HepG2 (cell line): ENCODE measurements around the gene TNRC18. TPM values are rescaled to one million over a fixed set of nuclear protein-coding genes. Genes with fewer than 3 reads are reported as not detected.

Experiments used
- ATAC-seq: fragments of 200-7000 bp; cut with Tn5 transposase; 3 replicates; pipeline ENCODE4 v1.9.1; 2020; ENCODE audit warnings: mild to moderate bottlenecking, moderate library complexity
- BruUV-seq: library from RNA; stranded (reverse); fragments of 400-500 nt; replicated peaks from 2 replicates; lab custom pipeline; 2021; lab: Mats Ljungman, UMichigan
- CTCF ChIA-PET: fragments of 300-600 bp; formaldehyde crosslinking; extraction: SDS; loops from one replicate; lab custom pipeline; 2021; ENCODE audit warnings: low total read pairs, inconsistent platforms, low intra/inter-chr PET ratio; lab: Yijun Ruan, JAX
- POLR2A ChIA-PET: fragments of 350-600 bp; sonication (Branson Sonifier 250); formaldehyde crosslinking; loops from one replicate; lab custom pipeline; 2020; ENCODE audit warnings: antibody characterized with exemption, inconsistent platforms; lab: Yijun Ruan, JAX
- DNase-seq: peaks from one replicate; pipeline ENCODE4 v3.0.0-alpha.2; 2015; ENCODE audit warnings: low spot score
- FAIRE-seq: peaks from 3 replicates; lab custom pipeline; 2011; peaks lifted over from hg19 to GRCh38; lab: Jason Lieb, UNC
- H2AFZ ChIP-seq: one replicate; pipeline ENCODE4 v1.6.1; 2011; ENCODE audit warnings: low read length, inconsistent platforms
- H3K27ac ChIP-seq: fragments of 300-600 bp; 3 replicates; pipeline ENCODE4 v1.8.0; 2011; ENCODE audit warnings: mixed run types, mild to moderate bottlenecking, mixed read lengths, low read length, inconsistent platforms; ENCODE audit not compliant: insufficient read depth; ENCODE audit errors: extremely low read length
- H3K27me3 ChIP-seq, 2 experiments: fragments of 200-600 bp in 1 of 2; 2 replicates in 1 of 2; 3 replicates in 1 of 2; pipeline versions ENCODE4 v1.6.0 to v1.8.0; 2011; ENCODE audit warnings: low read length in 2 of 2, mild to moderate bottlenecking in 2 of 2, moderate library complexity in 2 of 2, inconsistent platforms in 1 of 2; ENCODE audit not compliant: insufficient read depth in 2 of 2, control insufficient read depth in 1 of 2
- H3K36me3 ChIP-seq, 2 experiments: fragments of 200-600 bp in 1 of 2; replicated peaks in 1 of 2; 2 replicates in 1 of 2; 3 replicates in 1 of 2; pipeline versions ENCODE4 v1.5.1 to v1.8.0; 2011; ENCODE audit warnings: low read length in 2 of 2, inconsistent platforms in 1 of 2; ENCODE audit not compliant: insufficient read depth in 2 of 2, control insufficient read depth in 1 of 2
- H3K4me1 ChIP-seq: 2 replicates; pipeline ENCODE4 v1.5.1; 2012; ENCODE audit warnings: low read length, inconsistent platforms; ENCODE audit not compliant: insufficient read depth
- H3K4me2 ChIP-seq: 2 replicates; pipeline ENCODE4 v1.6.0; 2011; ENCODE audit warnings: low read depth, low read length, inconsistent platforms
- H3K4me3 ChIP-seq, 3 experiments: fragments of 200-600 bp in 1 of 3; sonication (generic), shearing (Covaris generic) in 1 of 3; replicated peaks in 1 of 3; 2 replicates each; pipeline ENCODE4 v1.5.1; 2011 to 2016; ENCODE audit warnings: low read length in 3 of 3, inconsistent platforms in 2 of 3, low read depth in 2 of 3, mild to moderate bottlenecking in 2 of 3, control low read depth in 1 of 3, mixed read lengths in 1 of 3; ENCODE audit not compliant: insufficient read depth in 1 of 3
- H3K79me2 ChIP-seq: one replicate; pipeline ENCODE4 v1.6.1; 2011; ENCODE audit warnings: low read length, inconsistent platforms; ENCODE audit not compliant: insufficient read depth
- H3K9ac ChIP-seq: 2 replicates; pipeline ENCODE4 v1.6.0; 2011; ENCODE audit warnings: mild to moderate bottlenecking, low read depth, low read length, inconsistent platforms; ENCODE audit not compliant: insufficient read depth
- H3K9me3 ChIP-seq: 2 replicates; pipeline ENCODE4 v1.5.1; 2012; ENCODE audit warnings: mild to moderate bottlenecking, low read length
- H4K20me1 ChIP-seq: 2 replicates; pipeline ENCODE4 v1.6.0; 2011; ENCODE audit warnings: inconsistent platforms, mild to moderate bottlenecking, low read length, moderate library complexity; ENCODE audit not compliant: insufficient read depth
- AGO2 ChIP-seq: fragments of 200-400 bp; formaldehyde crosslinking; optimal IDR thresholded peaks from 2 replicates; pipeline ENCODE3; 2017; ENCODE audit warnings: mild to moderate bottlenecking, low read depth, low read length, moderate library complexity
- CTCF ChIP-seq: sonication (generic); formaldehyde crosslinking; IDR thresholded peaks from 2 replicates; pipeline ENCODE4 v1.5.0; 2020; ENCODE audit warnings: mild to moderate bottlenecking, missing genetic modification reagents, moderate library complexity
- RBFOX2 ChIP-seq: fragments of 200-400 bp; formaldehyde crosslinking; IDR thresholded peaks from 2 replicates; pipeline ENCODE4 v1.6.1; 2017; ENCODE audit warnings: low read depth, mild to moderate bottlenecking, low read length
- SALL1 ChIP-seq: sonication (generic); formaldehyde crosslinking; IDR thresholded peaks from 2 replicates; pipeline ENCODE4 v1.8.0; 2022; ENCODE audit warnings: mild to moderate bottlenecking, missing genetic modification reagents
- SRSF4 ChIP-seq: fragments of 200-400 bp; formaldehyde crosslinking; IDR thresholded peaks from one replicate; pipeline ENCODE4 v1.6.1; 2018; ENCODE audit warnings: mild to moderate bottlenecking, low read depth, low read length, moderate library complexity; ENCODE audit not compliant: poor library complexity, severe bottlenecking
- ZNF101 ChIP-seq: sonication (generic); formaldehyde crosslinking; IDR thresholded peaks from 2 replicates; pipeline ENCODE4 v1.4.0; 2020; ENCODE audit warnings: mild to moderate bottlenecking, low read depth, missing genetic modification reagents, borderline replicate concordance
- ZNF263 ChIP-seq: sonication (generic); formaldehyde crosslinking; IDR thresholded peaks from 2 replicates; pipeline ENCODE4 v1.4.0; 2020; ENCODE audit warnings: missing genetic modification reagents
- ZNF329 ChIP-seq: sonication (generic); formaldehyde crosslinking; IDR thresholded peaks from 2 replicates; pipeline ENCODE4 v1.9.0; 2021; ENCODE audit warnings: low read depth, mild to moderate bottlenecking, missing genetic modification reagents
- ZNF564 ChIP-seq: sonication (generic); formaldehyde crosslinking; IDR thresholded peaks from 2 replicates; pipeline ENCODE4 v1.8.1; 2023; ENCODE audit warnings: mild to moderate bottlenecking, missing genetic modification reagents
- WGBS: methylation state at CpG from one replicate; pipeline ENCODE4 v1.1.6; 2017; ENCODE audit warnings: low lambda C conversion rate; 5-methylcytosine and 5-hydroxymethylcytosine counted together
- in situ Hi-C: cut with HindIII; loops from 2 replicates; pipeline ENCODE4 v1.10.0; 2017; ENCODE audit warnings: low pct_unique_long_range_greater_than_20kb; ENCODE audit not compliant: extremely low pct_ligation_motif_present
- intact Hi-C: fragments of 100-400 bp; cut with micrococcal nuclease; formaldehyde crosslinking; loops from one replicate; pipeline ENCODE4 v1.10.0; 2022; ENCODE audit not compliant: unreplicated experiment
- polyA plus RNA-seq, 8 experiments: library from polyadenylated mRNA; depleted of rRNA in 3 of 8; stranded (reverse) in 7 of 8; unstranded in 1 of 8; fragments of >200 nt; fragmentation: Illumina TruSeq in 4 of 8; extraction: Trizol in 4 of 8; gene quantifications; 2 replicates each; pipeline versions ENCODE4 v1.2.1 to v1.2.3, GENCODE V29; 2011 to 2016; ENCODE audit warnings: low read depth in 4 of 8, missing spikeins in 1 of 8, mixed read lengths in 1 of 8; ENCODE audit not compliant: insufficient read depth in 1 of 8
- total RNA-seq, 5 experiments: library from RNA; depleted of rRNA; stranded (reverse); fragments of >200 nt; fragmentation: Illumina TruSeq; extraction: Trizol; gene quantifications; 2 replicates each; pipeline ENCODE4 v1.2.3, GENCODE V29; 2016; ENCODE audit warnings: low read depth in 1 of 5
- TF ChIP-seq, protein P1 (sequence below): sonication (generic); formaldehyde crosslinking; IDR thresholded peaks from 2 replicates; pipeline ENCODE4 v1.4.0; 2020; ENCODE audit warnings: missing genetic modification reagents
- TF ChIP-seq, protein P2 (sequence below): IDR thresholded peaks from 2 replicates; pipeline ENCODE4 v1.6.1; 2016; ENCODE audit warnings: missing compliant biosample characterization, missing genetic modification reagents, borderline replicate concordance

TNRC18 gene
- total and polyA plus RNA-seq, 2 of the 13 experiments (the other 11 are each of a cell fraction or from before 2014, with no cell fraction given) = 11.7 to 17.4 TPM

- in situ Hi-C loops (no loop called here), intact Hi-C loops (no loop called here)
- no peaks in the 10 kb centered on the region for H3K4me1 ChIP-seq
- TF ChIP-seq, protein P1, sequence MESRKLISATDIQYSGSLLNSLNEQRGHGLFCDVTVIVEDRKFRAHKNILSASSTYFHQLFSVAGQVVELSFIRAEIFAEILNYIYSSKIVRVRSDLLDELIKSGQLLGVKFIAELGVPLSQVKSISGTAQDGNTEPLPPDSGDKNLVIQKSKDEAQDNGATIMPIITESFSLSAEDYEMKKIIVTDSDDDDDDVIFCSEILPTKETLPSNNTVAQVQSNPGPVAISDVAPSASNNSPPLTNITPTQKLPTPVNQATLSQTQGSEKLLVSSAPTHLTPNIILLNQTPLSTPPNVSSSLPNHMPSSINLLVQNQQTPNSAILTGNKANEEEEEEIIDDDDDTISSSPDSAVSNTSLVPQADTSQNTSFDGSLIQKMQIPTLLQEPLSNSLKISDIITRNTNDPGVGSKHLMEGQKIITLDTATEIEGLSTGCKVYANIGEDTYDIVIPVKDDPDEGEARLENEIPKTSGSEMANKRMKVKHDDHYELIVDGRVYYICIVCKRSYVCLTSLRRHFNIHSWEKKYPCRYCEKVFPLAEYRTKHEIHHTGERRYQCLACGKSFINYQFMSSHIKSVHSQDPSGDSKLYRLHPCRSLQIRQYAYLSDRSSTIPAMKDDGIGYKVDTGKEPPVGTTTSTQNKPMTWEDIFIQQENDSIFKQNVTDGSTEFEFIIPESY (CRISPR knock-in tag) = peak; percentile 97
- TF ChIP-seq ZNF263 (peak; percentile 85), SRSF4 (no peak), CTCF (CRISPR knock-in tag) (peak; percentile 29)
- CTCF ChIA-PET = no interaction called here
- 91% methylated on average over 18 of the region's 25 CpGs for WGBS
- ATAC-seq (peak; percentile 62), FAIRE-seq (no peak), DNase-seq (no peak)
- POLR2A ChIA-PET = no interaction called here
- H3K79me2 ChIP-seq = no peaks in the 10 kb centered on the region
- H3K9ac ChIP-seq = no peak overlapping the region
- no peak overlapping the region for H3K4me2 ChIP-seq
- no peak overlapping the region for H3K27ac ChIP-seq
- no peaks in the 10 kb centered on the region for H3K9me3 ChIP-seq
- no TSS peak for BruUV-seq
- H3K4me3 ChIP-seq = no peak overlapping the region
- H3K27me3 ChIP-seq = no peaks in the 10 kb centered on the region
- H3K36me3 ChIP-seq = peaks cover 0 to 2% of the 10 kb centered on the region in 2 experiments; a peak in 1 of 5 replicates
- H2AFZ ChIP-seq = no peak overlapping the region
- H4K20me1 ChIP-seq = no peaks in the 10 kb centered on the region
Measured at GRCh38 chr7:5302577-5302976, 121.1 kb downstream of the TNRC18 start.

DNA sequence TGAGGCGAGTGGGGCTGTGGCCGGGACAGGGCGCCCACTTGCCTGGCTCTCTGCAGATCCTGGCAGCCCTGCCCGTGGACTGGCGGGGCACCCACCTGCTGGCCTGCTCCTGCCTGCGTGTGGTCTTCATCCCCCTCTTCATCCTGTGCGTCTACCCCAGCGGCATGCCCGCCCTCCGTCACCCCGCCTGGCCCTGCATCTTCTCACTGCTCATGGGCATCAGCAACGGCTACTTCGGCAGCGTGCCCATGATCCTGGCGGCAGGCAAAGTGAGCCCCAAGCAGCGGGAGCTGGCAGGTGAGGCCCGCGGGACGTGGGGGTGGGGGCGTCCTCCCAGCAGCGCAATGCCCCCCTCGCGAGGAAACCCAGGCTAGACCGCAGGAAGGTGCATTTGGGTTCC lies 123.3 kb downstream of the TNRC18 start:
- BruUV-seq = no TSS peak
- Histone ChIP-seq H3K27me3 (no peaks in the 10 kb centered on the region), H3K4me3 (no peak overlapping the region), H4K20me1 (no peaks in the 10 kb centered on the region), H2AFZ (no peak overlapping the region), H3K4me1 (no peaks in the 10 kb centered on the region), H3K9ac (no peak overlapping the region), H3K9me3 (no peaks in the 10 kb centered on the region), H3K36me3 (no peaks in the 10 kb centered on the region; a peak in 1 of 5 replicates), H3K79me2 (no peaks in the 10 kb centered on the region), H3K27ac (no peak overlapping the region), H3K4me2 (no peak overlapping the region)
- peak; percentile 43 for TF ChIP-seq AGO2
- no peak for TF ChIP-seq ZNF564 (CRISPR knock-in tag)
- TF ChIP-seq, protein P2, sequence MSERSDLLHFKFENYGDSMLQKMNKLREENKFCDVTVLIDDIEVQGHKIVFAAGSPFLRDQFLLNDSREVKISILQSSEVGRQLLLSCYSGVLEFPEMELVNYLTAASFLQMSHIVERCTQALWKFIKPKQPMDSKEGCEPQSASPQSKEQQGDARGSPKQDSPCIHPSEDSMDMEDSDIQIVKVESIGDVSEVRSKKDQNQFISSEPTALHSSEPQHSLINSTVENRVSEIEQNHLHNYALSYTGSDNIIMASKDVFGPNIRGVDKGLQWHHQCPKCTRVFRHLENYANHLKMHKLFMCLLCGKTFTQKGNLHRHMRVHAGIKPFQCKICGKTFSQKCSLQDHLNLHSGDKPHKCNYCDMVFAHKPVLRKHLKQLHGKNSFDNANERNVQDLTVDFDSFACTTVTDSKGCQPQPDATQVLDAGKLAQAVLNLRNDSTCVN (CRISPR knock-in tag) = no peak
- TF ChIP-seq ZNF101 (CRISPR knock-in tag) = no peak
- no peak for TF ChIP-seq ZNF329
- TF ChIP-seq RBFOX2 = peak; percentile 58
- no peak for TF ChIP-seq SALL1 (CRISPR knock-in tag)
- ChIA-PET CTCF (no interaction called here), POLR2A (no interaction called here)
- whole genome bisulfite sequencing = 96% methylated on average over 21 of the region's 24 CpGs
- DNase-seq = no peak
- FAIRE-seq = no peak
- in situ Hi-C loops = no loop called here
- ATAC-seq = no peak
- intact Hi-C loops = no loop called here
